Body of pancreas (tissue), 4 donors: ENCODE measurements around the gene LMX1A.

Source experiments
- POLR2A ChIP-seq, 3 donors: fragments of 450-650 bp; IDR thresholded peaks; one replicate each; pipeline ENCODE4 v1.6.1; 2016; ENCODE audit warnings: antibody characterized with exemption in 3 of 3, mild to moderate bottlenecking in 2 of 3
- TF ChIP-seq, protein P1 (sequence below), 7 experiments: fragments of 450-650 bp in 4 of 7; fragments of 200-600 bp in 3 of 7; sonication (generic) in 3 of 7; IDR thresholded peaks; one replicate each; pipeline ENCODE4 v1.5.1; 2016 to 2019; ENCODE audit warnings: antibody characterized with exemption in 7 of 7

DNA sequence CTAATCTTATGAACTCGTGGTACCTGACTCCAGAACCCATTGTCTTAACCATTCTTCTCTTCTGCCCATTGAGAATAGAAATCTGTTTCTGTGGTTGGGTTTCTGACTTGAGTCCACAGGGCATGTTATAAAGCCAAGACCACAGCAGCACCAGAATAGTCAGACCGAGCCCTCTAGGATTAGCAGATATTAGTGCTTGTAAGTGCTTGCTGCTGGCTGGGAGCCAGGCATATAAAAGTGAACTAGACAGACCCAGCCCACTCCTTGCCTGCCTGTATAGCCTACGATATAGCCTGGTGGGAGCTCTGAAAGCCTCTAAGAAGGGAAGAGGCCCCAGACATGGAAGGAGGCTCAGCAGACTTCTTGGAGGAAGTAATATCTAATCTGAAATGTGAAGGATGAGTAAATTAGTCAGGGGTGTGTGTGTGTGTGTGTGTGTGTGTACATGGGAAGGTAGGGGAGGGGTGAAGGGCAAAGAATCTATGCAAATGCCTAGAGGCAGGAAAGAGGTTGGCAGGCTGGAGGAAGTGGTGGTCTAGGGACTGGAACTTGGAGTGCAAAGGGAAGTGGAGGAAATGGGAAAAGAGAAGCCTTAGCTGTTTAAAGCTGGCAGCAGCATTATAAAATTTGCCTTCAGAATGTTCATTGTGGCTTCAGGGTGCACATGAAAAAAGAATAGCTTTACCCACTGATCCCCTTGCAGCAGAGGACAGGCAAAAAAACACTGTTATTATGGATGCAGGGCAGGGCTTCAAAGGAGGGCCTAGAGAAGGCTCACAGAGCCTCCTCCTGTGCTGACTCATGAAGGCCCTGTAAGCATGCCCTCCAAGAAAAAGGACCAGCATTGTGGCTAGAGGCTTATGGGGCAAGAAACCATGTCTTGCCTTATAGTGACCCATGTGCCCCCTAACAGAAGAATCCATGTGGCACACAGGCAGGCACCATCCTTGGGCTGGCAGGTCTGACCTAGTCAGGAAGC lies 169.2 kb downstream of the LMX1A start:
- TF ChIP-seq POLR2A (IDR thresholded peaks at IDR 0.05) = no peak
- TF ChIP-seq, protein P1, sequence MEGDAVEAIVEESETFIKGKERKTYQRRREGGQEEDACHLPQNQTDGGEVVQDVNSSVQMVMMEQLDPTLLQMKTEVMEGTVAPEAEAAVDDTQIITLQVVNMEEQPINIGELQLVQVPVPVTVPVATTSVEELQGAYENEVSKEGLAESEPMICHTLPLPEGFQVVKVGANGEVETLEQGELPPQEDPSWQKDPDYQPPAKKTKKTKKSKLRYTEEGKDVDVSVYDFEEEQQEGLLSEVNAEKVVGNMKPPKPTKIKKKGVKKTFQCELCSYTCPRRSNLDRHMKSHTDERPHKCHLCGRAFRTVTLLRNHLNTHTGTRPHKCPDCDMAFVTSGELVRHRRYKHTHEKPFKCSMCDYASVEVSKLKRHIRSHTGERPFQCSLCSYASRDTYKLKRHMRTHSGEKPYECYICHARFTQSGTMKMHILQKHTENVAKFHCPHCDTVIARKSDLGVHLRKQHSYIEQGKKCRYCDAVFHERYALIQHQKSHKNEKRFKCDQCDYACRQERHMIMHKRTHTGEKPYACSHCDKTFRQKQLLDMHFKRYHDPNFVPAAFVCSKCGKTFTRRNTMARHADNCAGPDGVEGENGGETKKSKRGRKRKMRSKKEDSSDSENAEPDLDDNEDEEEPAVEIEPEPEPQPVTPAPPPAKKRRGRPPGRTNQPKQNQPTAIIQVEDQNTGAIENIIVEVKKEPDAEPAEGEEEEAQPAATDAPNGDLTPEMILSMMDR (IDR thresholded peaks at IDR 0.05) = no peak
